ENCODE results near the gene DHRS1.

Gene DHRS1

GRCh38 chr14:24266344-24267244, 33.0 kb downstream of the DHRS1 start:
- CTCF ChIA-PET = interaction anchor here (0.6 to 7.7 kb wide), 6 partner anchors 14 to 158 kb away, joined by 3 to 57 read pairs (median 6); partner anchors contain the start of genes DHRS1, NOP9 and TINF2
- Histone ChIP-seq H3K27ac (ENCODE audit: insufficient read depth in 1 of 2, low read depth in 1 of 2, low read length in 2 of 2, poor library complexity in 1 of 2, severe bottlenecking in 2 of 2) (no peak overlapping the region), H3K9me3 (ENCODE audit: control extremely low read depth in 1 of 5, control insufficient read depth in 4 of 5, insufficient read depth in 2 of 5, low read depth in 1 of 5, low read length in 4 of 5) (no peaks in the 10 kb centered on the region), H3K4me1 (ENCODE audit: control extremely low read depth in 1 of 4, control insufficient read depth in 4 of 4, insufficient read depth in 4 of 4, low read length in 3 of 4) (peaks cover 0 to 8% (median 4%) of the 10 kb centered on the region in 4 experiments), H3K36me3 (ENCODE audit: control insufficient read depth in 4 of 4, insufficient read depth in 4 of 4, low read length in 3 of 4) (peaks cover 0 to 34% (median 20%) of the 10 kb centered on the region in 4 experiments), H3K4me3 (ENCODE audit: control insufficient read depth in 1 of 7, extremely low read depth in 1 of 7, insufficient read depth in 4 of 7, low read depth in 2 of 7, low read length in 6 of 7) (no peak overlapping the region), H3K27me3 (replicated peaks in 2 of 5; ENCODE audit: control insufficient read depth in 4 of 5, insufficient read depth in 5 of 5, low read length in 4 of 5) (no peaks in the 10 kb centered on the region)
- POLR2A ChIA-PET = no interaction called here
- no peak for DNase-seq
- 95% methylated on average over 17 of the region's 18 CpGs for WGBS (ENCODE audit: insufficient coverage)

DNA sequence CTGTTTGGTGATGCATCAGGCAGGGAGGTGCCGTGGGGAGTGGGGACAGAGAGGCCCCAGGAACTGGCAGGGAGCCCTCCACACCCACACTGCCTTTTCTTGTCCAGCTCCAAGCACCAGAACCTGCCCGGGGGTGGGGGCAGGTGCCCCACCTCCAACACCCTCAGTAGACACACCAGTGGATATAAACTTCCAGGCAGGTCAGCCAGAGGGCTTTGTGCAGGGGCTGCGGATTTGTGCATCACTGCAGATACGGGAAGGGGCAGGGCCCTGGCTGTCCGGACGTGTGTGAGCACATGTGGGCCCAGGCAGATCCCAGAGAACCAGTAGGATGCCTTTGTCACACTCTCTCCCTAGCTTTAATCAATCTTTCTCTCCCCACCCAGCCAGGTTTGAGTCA, 35.3 kb downstream of the DHRS1 start:
- Histone ChIP-seq H3K27ac (ENCODE audit: insufficient read depth in 1 of 2, low read depth in 1 of 2, low read length in 2 of 2, poor library complexity in 1 of 2, severe bottlenecking in 2 of 2) (no peak overlapping the region), H3K4me1 (ENCODE audit: control extremely low read depth in 1 of 4, control insufficient read depth in 4 of 4, insufficient read depth in 4 of 4, low read length in 3 of 4) (no peaks in the 10 kb centered on the region), H3K4me3 (ENCODE audit: control insufficient read depth in 1 of 7, extremely low read depth in 1 of 7, insufficient read depth in 4 of 7, low read depth in 2 of 7, low read length in 6 of 7) (no peak overlapping the region), H3K36me3 (ENCODE audit: control insufficient read depth in 4 of 4, insufficient read depth in 4 of 4, low read length in 3 of 4) (peaks cover 0 to 33% (median 19%) of the 10 kb centered on the region in 4 experiments), H3K9me3 (ENCODE audit: control extremely low read depth in 1 of 5, control insufficient read depth in 4 of 5, insufficient read depth in 2 of 5, low read depth in 1 of 5, low read length in 4 of 5) (no peaks in the 10 kb centered on the region), H3K27me3 (replicated peaks in 2 of 5; ENCODE audit: control insufficient read depth in 4 of 5, insufficient read depth in 5 of 5, low read length in 4 of 5) (no peaks in the 10 kb centered on the region)
- WGBS (ENCODE audit: insufficient coverage) = 85% methylated on average over 5 of the region's 6 CpGs
- POLR2A ChIA-PET = no interaction called here
- DNase-seq = no peak
- CTCF ChIA-PET = interaction anchor here (1.2 to 2.2 kb wide), 8 partner anchors 13 to 44 kb away, joined by 3 to 9 read pairs (median 4); partner anchors contain the start of genes CIDEB and TINF2

DNA sequence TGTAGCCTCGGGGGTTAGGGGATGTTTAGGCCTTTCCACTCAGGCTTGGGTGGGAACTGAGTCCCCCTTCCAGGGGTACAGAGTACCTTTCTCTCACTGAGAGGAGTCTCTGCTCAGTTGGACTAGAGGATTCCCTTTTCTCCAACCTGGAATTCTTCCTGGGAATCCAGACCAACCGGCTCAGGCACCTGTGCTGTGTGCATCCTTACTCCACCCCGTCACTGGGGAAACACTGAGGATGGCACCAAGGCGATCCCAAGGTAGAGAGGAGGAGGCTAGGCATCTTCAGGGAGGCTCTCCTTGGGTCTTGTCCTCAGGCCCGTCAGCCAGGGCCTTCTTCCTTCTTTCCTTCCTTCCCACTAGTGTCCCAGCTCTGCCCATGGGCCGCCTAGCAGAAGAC, 35.7 kb downstream of the DHRS1 start:
- WGBS (ENCODE audit: insufficient coverage) = 96% methylated on average over 5 of the region's 6 CpGs
- Histone ChIP-seq H3K27ac (ENCODE audit: insufficient read depth in 1 of 2, low read depth in 1 of 2, low read length in 2 of 2, poor library complexity in 1 of 2, severe bottlenecking in 2 of 2) (no peak overlapping the region), H3K4me3 (ENCODE audit: control insufficient read depth in 1 of 7, extremely low read depth in 1 of 7, insufficient read depth in 4 of 7, low read depth in 2 of 7, low read length in 6 of 7) (no peak overlapping the region), H3K36me3 (ENCODE audit: control insufficient read depth in 4 of 4, insufficient read depth in 4 of 4, low read length in 3 of 4) (peaks cover 0 to 29% (median 17%) of the 10 kb centered on the region in 4 experiments), H3K27me3 (replicated peaks in 2 of 5; ENCODE audit: control insufficient read depth in 4 of 5, insufficient read depth in 5 of 5, low read length in 4 of 5) (no peaks in the 10 kb centered on the region), H3K4me1 (ENCODE audit: control extremely low read depth in 1 of 4, control insufficient read depth in 4 of 4, insufficient read depth in 4 of 4, low read length in 3 of 4) (no peaks in the 10 kb centered on the region), H3K9me3 (ENCODE audit: control extremely low read depth in 1 of 5, control insufficient read depth in 4 of 5, insufficient read depth in 2 of 5, low read depth in 1 of 5, low read length in 4 of 5) (no peaks in the 10 kb centered on the region)
- CTCF ChIA-PET = interaction anchor here (1.2 to 2.2 kb wide), 8 partner anchors 14 to 44 kb away, joined by 3 to 9 read pairs (median 4); partner anchors contain the start of genes CIDEB and TINF2
- DNase-seq = no peak
- POLR2A ChIA-PET = no interaction called here

GRCh38 chr14:24262821-24263733, 36.5 kb downstream of the DHRS1 start, which contains the start of gene TGM1:
Gene TGM1, minus strand, starts transcription at chr14:24263177. Its CDS starts 825 bp downstream, at chr14:24262352.
- H3K27me3 ChIP-seq (replicated peaks in 2 of 5; ENCODE audit: control insufficient read depth in 4 of 5, insufficient read depth in 5 of 5, low read length in 4 of 5) = no peaks in the 10 kb centered on the region
- no peak within 1 kb of the TSS for H3K4me3 ChIP-seq (ENCODE audit: control insufficient read depth in 1 of 7, extremely low read depth in 1 of 7, insufficient read depth in 4 of 7, low read depth in 2 of 7, low read length in 6 of 7)
- CTCF ChIA-PET = interaction anchor here (1.2 to 1.9 kb wide), 6 partner anchors 8 to 45 kb away, joined by 3 to 11 read pairs (median 4); partner anchors contain the start of gene CIDEB
- H3K27ac ChIP-seq (ENCODE audit: insufficient read depth in 1 of 2, low read depth in 1 of 2, low read length in 2 of 2, poor library complexity in 1 of 2, severe bottlenecking in 2 of 2) = no peak within 1 kb of the TSS
- H3K36me3 ChIP-seq (ENCODE audit: control insufficient read depth in 4 of 4, insufficient read depth in 4 of 4, low read length in 3 of 4) = peaks cover 0 to 26% (median 15%) of the 10 kb centered on the region in 4 experiments
- DNase-seq = no peak
- POLR2A ChIA-PET = interaction anchor here (1.6 kb wide), 1 partner anchor 8 kb away, joined by 4 read pairs; the partner anchor contains the start of gene RABGGTA
- 95% methylated on average over 12 of the region's 14 CpGs for WGBS (ENCODE audit: insufficient coverage)
- H3K9me3 ChIP-seq (ENCODE audit: control extremely low read depth in 1 of 5, control insufficient read depth in 4 of 5, insufficient read depth in 2 of 5, low read depth in 1 of 5, low read length in 4 of 5) = no peaks in the 10 kb centered on the region
- no peaks in the 10 kb centered on the region for H3K4me1 ChIP-seq (ENCODE audit: control extremely low read depth in 1 of 4, control insufficient read depth in 4 of 4, insufficient read depth in 4 of 4, low read length in 3 of 4)

- ChIA-PET POLR2A (interaction anchor here (1.6 kb wide), 1 partner anchor 9 kb away, joined by 4 read pairs; the partner anchor contains the start of gene RABGGTA), CTCF (interaction anchor here (1.4 to 1.9 kb wide), 3 partner anchors 9 to 35 kb away, joined by 3 to 11 read pairs (median 5); no protein-coding TSS in a partner anchor)
- no peaks in the 10 kb centered on the region for H3K9me3 ChIP-seq (ENCODE audit: control extremely low read depth in 1 of 5, control insufficient read depth in 4 of 5, insufficient read depth in 2 of 5, low read depth in 1 of 5, low read length in 4 of 5)
- H3K27me3 ChIP-seq (replicated peaks in 2 of 5; ENCODE audit: control insufficient read depth in 4 of 5, insufficient read depth in 5 of 5, low read length in 4 of 5) = no peaks in the 10 kb centered on the region
- no peak for DNase-seq
- 97% methylated on average over 19 of the region's 19 CpGs for WGBS (ENCODE audit: insufficient coverage)
- no peak overlapping the region for H3K4me3 ChIP-seq (ENCODE audit: control insufficient read depth in 1 of 7, extremely low read depth in 1 of 7, insufficient read depth in 4 of 7, low read depth in 2 of 7, low read length in 6 of 7)
- H3K4me1 ChIP-seq (ENCODE audit: control extremely low read depth in 1 of 4, control insufficient read depth in 4 of 4, insufficient read depth in 4 of 4, low read length in 3 of 4) = no peaks in the 10 kb centered on the region
- H3K27ac ChIP-seq (ENCODE audit: insufficient read depth in 1 of 2, low read depth in 1 of 2, low read length in 2 of 2, poor library complexity in 1 of 2, severe bottlenecking in 2 of 2) = no peak overlapping the region
- H3K36me3 ChIP-seq (ENCODE audit: control insufficient read depth in 4 of 4, insufficient read depth in 4 of 4, low read length in 3 of 4) = peaks cover 0 to 16% (median 10%) of the 10 kb centered on the region in 4 experiments
Measured at GRCh38 chr14:24261969-24262327, 37.6 kb downstream of the DHRS1 start.

- Histone ChIP-seq H3K27ac (ENCODE audit: insufficient read depth in 1 of 2, low read depth in 1 of 2, low read length in 2 of 2, poor library complexity in 1 of 2, severe bottlenecking in 2 of 2) (no peak overlapping the region), H3K9me3 (ENCODE audit: control extremely low read depth in 1 of 5, control insufficient read depth in 4 of 5, insufficient read depth in 2 of 5, low read depth in 1 of 5, low read length in 4 of 5) (no peaks in the 10 kb centered on the region), H3K27me3 (replicated peaks in 2 of 5; ENCODE audit: control insufficient read depth in 4 of 5, insufficient read depth in 5 of 5, low read length in 4 of 5) (no peaks in the 10 kb centered on the region), H3K36me3 (ENCODE audit: control insufficient read depth in 4 of 4, insufficient read depth in 4 of 4, low read length in 3 of 4) (peaks cover 0 to 10% (median 8%) of the 10 kb centered on the region in 4 experiments), H3K4me3 (ENCODE audit: control insufficient read depth in 1 of 7, extremely low read depth in 1 of 7, insufficient read depth in 4 of 7, low read depth in 2 of 7, low read length in 6 of 7) (no peak overlapping the region), H3K4me1 (ENCODE audit: control extremely low read depth in 1 of 4, control insufficient read depth in 4 of 4, insufficient read depth in 4 of 4, low read length in 3 of 4) (no peaks in the 10 kb centered on the region)
- CTCF ChIA-PET = interaction anchor here (1.4 to 1.9 kb wide), 3 partner anchors 9 to 36 kb away, joined by 3 to 11 read pairs (median 5); no protein-coding TSS in a partner anchor
- POLR2A ChIA-PET = interaction anchor here (1.6 kb wide), 1 partner anchor 9 kb away, joined by 4 read pairs; the partner anchor contains the start of gene RABGGTA
- WGBS (ENCODE audit: insufficient coverage) = 93% methylated on average over 17 of the region's 20 CpGs
- DNase-seq = no peak
Measured at GRCh38 chr14:24261256-24261968, 38.2 kb downstream of the DHRS1 start.

Measured in common myeloid progenitor, CD34-positive (primary cell).